Stomach smooth muscle (tissue), 2 donors: ENCODE data around the gene TOMM6.

Experiments
- H3K27ac ChIP-seq: one replicate; pipeline ENCODE4 v1.7.0; 2013; ENCODE audit warnings: mild to moderate bottlenecking, low read length, inconsistent platforms
- H3K27me3 ChIP-seq, 2 donors: one replicate each; pipeline ENCODE4 v1.7.0; 2013; ENCODE audit warnings: low read length in 2 of 2; ENCODE audit not compliant: insufficient read depth in 2 of 2, control insufficient read depth in 1 of 2
- H3K36me3 ChIP-seq, 2 donors: one replicate each; pipeline ENCODE4 v1.7.0; 2013; ENCODE audit warnings: low read length in 2 of 2; ENCODE audit not compliant: control insufficient read depth in 2 of 2, insufficient read depth in 2 of 2
- H3K4me1 ChIP-seq: one replicate; pipeline ENCODE4 v1.7.0; 2013; ENCODE audit warnings: low read length; ENCODE audit not compliant: control insufficient read depth, insufficient read depth
- H3K4me3 ChIP-seq, 2 donors: one replicate each; pipeline ENCODE4 v1.7.0; 2013; ENCODE audit warnings: low read length in 2 of 2
- H3K9ac ChIP-seq, 2 donors: one replicate each; pipeline ENCODE4 v1.7.0; 2013; ENCODE audit warnings: low read length in 2 of 2, mild to moderate bottlenecking in 1 of 2
- H3K9me3 ChIP-seq, 2 donors: one replicate each; pipeline ENCODE4 v1.7.0; 2013; ENCODE audit warnings: low read length in 2 of 2; ENCODE audit not compliant: control insufficient read depth in 2 of 2
- donor health status: healthy.
- donor health status: Pancreatic carcinoma.

TOMM6 gene

GRCh38 chr6:41778895-41779294 lies 8.6 kb upstream of the TOMM6 start:
- H3K9ac ChIP-seq, result peak overlapping the region in 1 of 2 donors; percentile 64
- H3K36me3 ChIP-seq, result peaks cover 17 to 27% of the 10 kb centered on the region in 2 donors
- no peak overlapping the region for H3K27ac ChIP-seq
- H3K4me1 ChIP-seq, result peaks cover 19% of the 10 kb centered on the region
- H3K27me3 ChIP-seq, result no peaks in the 10 kb centered on the region
- no peaks in the 10 kb centered on the region for H3K9me3 ChIP-seq
- peak overlapping the region; percentile 62 to 79 for H3K4me3 ChIP-seq

GRCh38 chr6:41779336-41779735 lies 8.2 kb upstream of the TOMM6 start:
- Histone ChIP-seq H3K27me3 (no peaks in the 10 kb centered on the region), H3K36me3 (peaks cover 14 to 24% of the 10 kb centered on the region in 2 donors), H3K27ac (no peak overlapping the region), H3K9me3 (no peaks in the 10 kb centered on the region), H3K4me1 (peaks cover 19% of the 10 kb centered on the region), H3K4me3 (peak overlapping the region; percentile 62 to 79), H3K9ac (peak overlapping the region; percentile 64 to 76)

DNA sequence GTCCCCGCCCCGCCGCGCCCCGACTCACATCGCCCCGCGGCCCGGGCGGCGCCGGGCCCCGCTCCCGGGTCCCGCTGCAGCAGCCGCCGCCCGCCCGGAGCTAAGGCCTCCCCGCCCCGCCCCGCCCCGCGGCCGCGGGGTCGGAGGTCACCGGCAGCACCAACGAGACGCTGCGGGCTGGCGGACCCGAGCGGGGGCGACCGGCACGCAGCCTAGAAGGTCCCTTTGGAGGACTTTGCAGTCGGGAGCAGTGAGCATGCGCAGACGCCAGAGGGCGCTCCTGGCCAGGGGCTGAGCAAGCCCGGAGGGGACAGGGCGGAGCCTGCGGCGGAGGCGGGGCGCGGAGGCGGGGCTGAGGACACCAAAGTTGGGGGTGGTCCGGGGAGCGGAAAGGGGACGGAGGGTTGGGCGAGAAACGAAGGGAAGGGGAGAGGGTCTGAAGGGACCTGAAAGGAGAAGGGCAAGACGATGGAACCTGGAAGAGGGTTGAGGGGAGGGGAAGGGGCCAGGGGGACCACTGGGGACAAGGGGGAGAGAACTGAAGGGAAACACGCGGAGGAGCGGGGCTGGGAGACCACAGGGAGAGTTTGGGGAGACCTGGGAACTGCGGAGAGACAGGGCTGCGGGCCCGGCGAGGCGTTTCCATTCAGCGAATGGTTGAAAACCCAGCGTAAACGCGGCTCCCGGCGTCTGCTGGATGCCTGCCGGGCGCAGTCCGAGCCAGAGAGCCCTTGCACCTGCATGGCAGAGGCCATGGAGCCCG lies 7.5 kb upstream of the TOMM6 start, which contains the start of gene FRS3:
TSS of gene FRS3 (minus strand) at position 113 of the 763 bp plus-strand sequence. CDS start 2,913 bp downstream, outside the sequence.
- H3K9me3 ChIP-seq, result no peaks in the 10 kb centered on the region
- peak within 1 kb of the TSS; percentile 37 for H3K27ac ChIP-seq
- H3K4me1 ChIP-seq, result peaks cover 20% of the 10 kb centered on the region
- H3K27me3 ChIP-seq, result no peaks in the 10 kb centered on the region
- H3K36me3 ChIP-seq, result peaks cover 8 to 18% of the 10 kb centered on the region in 2 donors
- H3K4me3 ChIP-seq, result peak within 1 kb of the TSS; percentile 79 to 86
- H3K9ac ChIP-seq, result peak within 1 kb of the TSS; percentile 64 to 76

GRCh38 chr6:41780551-41781365 lies 6.7 kb upstream of the TOMM6 start, which contains the start of gene PRICKLE4:
PRICKLE4 (plus strand) TSS chr6:41780782; CDS start chr6:41783474, 2,692 bp downstream.
- H3K27me3 ChIP-seq, result no peaks in the 10 kb centered on the region
- peak within 1 kb of the TSS; percentile 37 for H3K27ac ChIP-seq
- peaks cover 27% of the 10 kb centered on the region for H3K4me1 ChIP-seq
- H3K9me3 ChIP-seq, result no peaks in the 10 kb centered on the region
- peak within 1 kb of the TSS; percentile 58 to 59 for H3K9ac ChIP-seq
- H3K36me3 ChIP-seq, result peaks cover under 1 to 11% of the 10 kb centered on the region in 2 donors
- peak within 1 kb of the TSS; percentile 79 to 86 for H3K4me3 ChIP-seq

- Histone ChIP-seq H3K4me3 (peak overlapping the region; percentile 74 to 79), H3K36me3 (peaks cover 0 to 10% of the 10 kb centered on the region in 2 donors), H3K27ac (peak overlapping the region; percentile 18), H3K27me3 (no peaks in the 10 kb centered on the region), H3K4me1 (peaks cover 32% of the 10 kb centered on the region), H3K9ac (peak overlapping the region; percentile 58 to 59), H3K9me3 (no peaks in the 10 kb centered on the region)
Observed at GRCh38 chr6:41781366-41781730, 6.1 kb upstream of the TOMM6 start.

DNA sequence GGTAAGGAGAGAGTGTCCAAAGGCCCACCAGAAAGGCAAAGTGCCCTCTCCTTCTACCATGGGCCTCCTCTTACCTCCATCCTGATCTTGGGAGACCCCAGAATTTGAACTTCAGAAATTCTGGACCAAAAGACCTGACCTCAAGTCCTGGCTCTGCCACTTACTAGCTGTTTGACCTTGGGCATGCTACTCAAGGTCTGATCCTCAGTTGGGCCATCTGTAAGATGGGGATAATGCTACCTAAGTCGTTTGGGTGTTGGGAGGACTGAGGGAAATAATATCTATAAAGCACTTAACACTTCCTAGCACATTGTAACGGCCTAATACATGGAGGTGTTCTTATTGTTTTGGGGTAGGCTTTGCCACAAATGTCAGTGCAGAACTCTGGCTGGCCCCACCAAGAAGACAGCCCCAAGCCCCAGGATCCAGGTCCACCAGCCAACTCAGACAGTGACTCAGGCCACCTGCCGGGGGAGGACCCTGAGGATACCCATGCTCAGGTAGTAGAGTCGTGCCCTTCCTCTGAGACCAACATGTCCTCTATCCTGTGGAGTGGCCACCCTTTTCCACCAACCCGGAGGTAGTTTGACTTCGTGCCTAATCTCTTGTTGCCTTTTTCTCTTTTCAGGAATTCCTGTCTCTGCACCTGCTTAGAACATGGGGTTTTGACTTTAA lies 4.3 kb upstream of the TOMM6 start:
- no peaks in the 10 kb centered on the region for H3K27me3 ChIP-seq
- H3K27ac ChIP-seq, result no peak overlapping the region
- H3K9ac ChIP-seq, result no peak overlapping the region
- no peaks in the 10 kb centered on the region for H3K9me3 ChIP-seq
- H3K36me3 ChIP-seq, result no peaks in the 10 kb centered on the region
- peaks cover 39% of the 10 kb centered on the region for H3K4me1 ChIP-seq
- no peak overlapping the region for H3K4me3 ChIP-seq

- Histone ChIP-seq H3K9me3 (no peaks in the 10 kb centered on the region), H3K4me3 (no peak overlapping the region), H3K9ac (no peak overlapping the region), H3K4me1 (peaks cover 41% of the 10 kb centered on the region), H3K27me3 (no peaks in the 10 kb centered on the region), H3K36me3 (peaks cover 3 to 6% of the 10 kb centered on the region in 2 donors), H3K27ac (no peak overlapping the region)
Observed at GRCh38 chr6:41784581-41785171, 2.8 kb upstream of the TOMM6 start.

DNA sequence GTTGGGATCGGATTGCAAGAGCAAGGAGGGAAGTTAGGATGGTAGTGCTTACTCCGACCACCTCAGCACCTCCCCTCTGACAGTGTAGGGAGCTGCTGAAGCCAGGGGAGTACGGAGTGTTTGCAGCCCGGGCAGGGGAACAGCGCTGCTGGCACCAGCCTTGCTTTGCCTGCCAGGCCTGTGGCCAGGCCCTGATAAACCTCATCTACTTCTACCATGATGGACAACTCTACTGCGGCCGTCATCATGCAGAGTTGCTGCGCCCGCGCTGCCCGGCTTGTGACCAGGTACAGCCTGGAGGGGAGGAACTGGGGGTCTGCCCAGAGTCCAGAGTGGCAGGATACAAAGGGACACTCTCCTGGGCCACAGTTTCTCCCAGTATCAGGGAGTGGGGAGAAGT lies 2.2 kb upstream of the TOMM6 start:
- Histone ChIP-seq H3K4me1 (peaks cover 41% of the 10 kb centered on the region), H3K27ac (no peak overlapping the region), H3K9ac (no peak overlapping the region), H3K9me3 (no peaks in the 10 kb centered on the region), H3K4me3 (peak overlapping the region in 1 of 2 donors; percentile 99), H3K36me3 (peaks cover 7 to 9% of the 10 kb centered on the region in 2 donors), H3K27me3 (no peaks in the 10 kb centered on the region)

DNA sequence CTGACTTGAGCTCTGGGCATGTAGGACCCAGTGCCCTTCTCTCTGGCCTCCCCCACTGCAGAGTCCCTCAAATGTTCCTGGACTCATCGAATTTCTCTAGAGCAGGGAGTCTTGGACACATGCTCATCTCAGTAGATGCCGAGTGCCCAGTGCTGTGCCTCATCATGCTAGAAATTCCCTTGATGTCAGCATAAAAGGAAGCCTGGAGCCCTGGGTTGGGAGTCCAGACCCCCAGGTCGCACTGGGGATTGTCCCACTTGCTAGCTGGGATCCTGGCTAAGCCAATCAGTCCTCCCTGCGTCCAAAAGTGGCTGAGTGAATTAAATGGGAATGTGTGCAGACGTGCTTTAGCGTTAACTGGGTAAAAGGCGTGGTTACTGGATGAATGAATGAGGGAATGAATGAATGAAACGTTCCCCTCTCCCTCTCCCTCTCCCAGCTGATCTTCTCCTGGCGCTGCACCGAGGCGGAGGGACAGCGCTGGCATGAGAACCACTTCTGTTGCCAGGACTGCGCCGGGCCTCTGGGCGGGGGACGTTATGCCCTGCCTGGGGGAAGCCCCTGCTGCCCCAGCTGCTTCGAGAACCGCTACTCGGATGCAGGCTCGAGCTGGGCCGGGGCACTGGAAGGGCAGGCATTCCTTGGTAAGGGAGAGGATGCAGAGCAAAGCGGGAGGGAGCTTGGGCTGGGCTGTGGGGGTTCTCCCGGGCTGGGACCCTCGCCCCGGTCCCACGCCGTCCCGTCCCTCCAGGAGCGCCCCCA lies 1.6 kb upstream of the TOMM6 start:
- Histone ChIP-seq H3K9ac (peak overlapping the region; percentile 50 to 55), H3K27me3 (no peaks in the 10 kb centered on the region), H3K36me3 (peaks cover 10 to 12% of the 10 kb centered on the region in 2 donors), H3K4me1 (peaks cover 38% of the 10 kb centered on the region), H3K4me3 (peak overlapping the region; percentile 61 to 99), H3K9me3 (no peaks in the 10 kb centered on the region), H3K27ac (peak overlapping the region; percentile 53)
